Glutamatergic neuron (in vitro differentiated cells): Measurements from ENCODE around the gene PLPP6. TPM values are rescaled to one million over a fixed set of nuclear protein-coding genes. Genes with fewer than 3 reads are reported as not detected.

ENCODE experiments used
- DNase-seq: peaks from one replicate; pipeline ENCODE4 v3.0.0; 2022
- H3K27ac Mint-ChIP-seq: one replicate; pipeline ENCODE4 v1.8.0; 2020; ENCODE audit warnings: mild to moderate bottlenecking, mixed read lengths, inconsistent platforms; ENCODE audit not compliant: unreplicated experiment
- H3K27me3 Mint-ChIP-seq: one replicate; pipeline ENCODE4 v1.8.0; 2020; ENCODE audit warnings: mild to moderate bottlenecking, moderate library complexity, mixed read lengths, inconsistent platforms; ENCODE audit not compliant: unreplicated experiment
- H3K36me3 Mint-ChIP-seq: one replicate; pipeline ENCODE4 v1.8.0; 2020; ENCODE audit warnings: mild to moderate bottlenecking, mixed read lengths, inconsistent platforms; ENCODE audit not compliant: unreplicated experiment
- H3K4me1 Mint-ChIP-seq: one replicate; pipeline ENCODE4 v1.8.0; 2020; ENCODE audit warnings: mild to moderate bottlenecking, low read depth, mixed read lengths, inconsistent platforms; ENCODE audit not compliant: unreplicated experiment
- H3K4me3 Mint-ChIP-seq: one replicate; pipeline ENCODE4 v1.8.0; 2020; ENCODE audit warnings: mild to moderate bottlenecking, mixed read lengths, inconsistent platforms; ENCODE audit not compliant: unreplicated experiment
- H3K9me3 Mint-ChIP-seq: one replicate; pipeline ENCODE4 v1.8.0; 2020; ENCODE audit warnings: mild to moderate bottlenecking, moderate library complexity, mixed read lengths, inconsistent platforms; ENCODE audit not compliant: unreplicated experiment
- CTCF ChIP-seq: fragments of 200-600 bp; sonication (generic); IDR thresholded peaks from one replicate; pipeline ENCODE4 v1.5.0; 2021; ENCODE audit not compliant: partially characterized antibody, unreplicated experiment
- total RNA-seq: library from RNA; stranded (reverse); fragmentation: NEBNext Ultra II Directional; extraction: Animal tissue kit (Norgen Biotek cat#: 25700); gene quantifications from one replicate; pipeline ENCODE4 v1.2.1, GENCODE V29; 2021; ENCODE audit not compliant: unreplicated experiment

Gene PLPP6
- total RNA-seq, 1 donor from 2014 or later, result 12.0 TPM

GRCh38 chr9:4709380-4709779 is 47.3 kb downstream of the PLPP6 start:
- Mint-ChIP-seq H3K27ac (no peak overlapping the region), H3K9me3 (no peaks in the 10 kb centered on the region), H3K27me3 (no peaks in the 10 kb centered on the region), H3K4me1 (no peaks in the 10 kb centered on the region), H3K4me3 (no peak overlapping the region), H3K36me3 (no peaks in the 10 kb centered on the region)
- TF ChIP-seq CTCF, result no peak
- no peak for DNase-seq

DNA sequence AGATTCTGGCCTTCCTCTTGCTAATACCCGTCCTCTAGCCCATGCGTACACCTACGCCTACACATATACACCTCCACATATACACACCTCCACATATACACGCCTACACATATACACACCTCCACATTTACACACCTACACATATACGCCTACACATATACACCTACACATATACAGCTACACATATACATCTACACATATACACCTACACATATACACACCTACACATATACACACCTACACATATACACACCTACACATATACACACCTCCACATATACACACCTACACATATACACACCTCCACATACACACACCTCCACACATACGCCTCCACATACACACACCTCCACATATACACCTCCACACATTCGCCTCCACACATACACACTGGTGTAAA is 51.8 kb downstream of the PLPP6 start:
- no peaks in the 10 kb centered on the region for H3K4me1 Mint-ChIP-seq
- H3K27me3 Mint-ChIP-seq, result no peaks in the 10 kb centered on the region
- no peak for DNase-seq
- no peak overlapping the region for H3K27ac Mint-ChIP-seq
- H3K4me3 Mint-ChIP-seq, result no peak overlapping the region
- no peak for TF ChIP-seq CTCF
- H3K9me3 Mint-ChIP-seq, result no peaks in the 10 kb centered on the region
- H3K36me3 Mint-ChIP-seq, result no peaks in the 10 kb centered on the region

DNA sequence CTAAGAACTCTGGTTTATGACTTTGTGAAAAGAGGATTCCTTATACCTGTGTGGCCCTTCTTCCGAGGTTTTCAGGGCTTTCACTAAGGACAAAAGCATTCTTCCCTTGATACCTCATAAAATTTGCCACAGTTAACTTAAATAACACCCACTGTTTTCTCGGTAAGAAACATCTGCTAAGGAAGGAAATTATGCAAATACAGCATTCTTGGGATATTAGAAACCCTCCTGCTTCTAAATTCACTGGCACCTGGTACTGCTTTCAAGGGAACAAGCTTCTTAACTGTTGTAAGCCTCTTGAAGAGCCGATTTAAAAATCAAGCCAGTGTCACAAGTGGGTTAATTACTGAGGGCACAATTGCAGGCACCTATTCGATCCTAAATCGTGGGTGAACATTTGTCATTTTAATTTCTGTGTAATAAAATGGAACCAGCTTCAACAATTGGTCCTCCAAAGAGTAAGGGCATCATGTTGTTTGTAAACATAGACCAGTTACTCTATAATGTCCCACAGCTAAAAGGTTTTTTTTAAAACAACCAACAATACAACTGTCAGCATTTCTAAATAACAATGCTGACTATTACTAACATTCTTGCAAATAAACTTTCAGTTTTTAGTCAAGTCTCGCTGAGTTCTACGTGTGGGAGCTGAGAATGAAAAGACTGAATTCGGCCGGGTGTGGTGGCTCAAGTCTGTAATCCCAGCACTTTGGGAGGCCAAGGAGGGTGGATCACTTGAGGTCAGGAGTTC is 52.3 kb downstream of the PLPP6 start:
- Mint-ChIP-seq H3K9me3 (no peaks in the 10 kb centered on the region), H3K27ac (no peak overlapping the region), H3K4me3 (no peak overlapping the region), H3K27me3 (no peaks in the 10 kb centered on the region), H3K4me1 (no peaks in the 10 kb centered on the region), H3K36me3 (no peaks in the 10 kb centered on the region)
- TF ChIP-seq CTCF, result no peak
- DNase-seq, result no peak

Other genes with a start within 250 kb of the PLPP6 start
- 0.10 TPM for gene SLC1A1, start 171.8 kb upstream of the PLPP6 start, total RNA-seq
- gene SPATA6L, start 4.2 kb downstream of the PLPP6 start, total RNA-seq, result 0.59 TPM
- gene CDC37L1, start 17.3 kb downstream of the PLPP6 start, total RNA-seq, result 20.8 TPM
- gene AK3, start 78.9 kb downstream of the PLPP6 start, total RNA-seq, result 33.7 TPM
- 14.4 TPM for gene RCL1, start 130.7 kb downstream of the PLPP6 start, total RNA-seq